Smooth muscle cell (in vitro differentiated cells): ENCODE results near the gene NXF1. TPM values are rescaled to one million over a fixed set of nuclear protein-coding genes. Genes with fewer than 3 reads are reported as not detected.
A peak's percentile ranks its signal among the peaks of the same experiment; 100 is the strongest.
"Not testable (repeated sequence)": the region's sequence is repeated elsewhere in the genome, so short reads cannot be mapped to it uniquely, and the experiment has no call there.

Experiments used
- DNase-seq: peaks from one replicate; lab custom pipeline; 2025; ENCODE audit not compliant: unreplicated experiment; lab: John Stamatoyannopoulos, UW
- H2AFZ ChIP-seq: fragments of 200-600 bp; sonication (generic); 2 replicates; pipeline ENCODE4 v1.6.0; 2016; ENCODE audit warnings: antibody characterized with exemption, low read depth, mild to moderate bottlenecking
- H3F3A ChIP-seq: fragments of 200-600 bp; sonication (generic); 2 replicates; pipeline ENCODE4 v1.6.0; 2017; ENCODE audit warnings: antibody characterized with exemption, low read depth
- H3K27ac ChIP-seq: fragments of 200-600 bp; sonication (generic); 2 replicates; pipeline ENCODE4 v1.5.1; 2016; ENCODE audit warnings: low read depth, mild to moderate bottlenecking
- H3K27me3 ChIP-seq: fragments of 200-600 bp; sonication (generic); 2 replicates; pipeline ENCODE4 v1.6.1; 2016; ENCODE audit warnings: low read depth, mild to moderate bottlenecking
- H3K36me3 ChIP-seq: fragments of 200-600 bp; sonication (generic); 2 replicates; pipeline ENCODE4 v1.5.1; 2016; ENCODE audit warnings: low read depth
- H3K4me1 ChIP-seq: fragments of 200-600 bp; sonication (generic); 2 replicates; pipeline ENCODE4 v1.5.1; 2016; ENCODE audit warnings: low read depth
- H3K4me2 ChIP-seq: fragments of 200-600 bp; sonication (generic); 2 replicates; pipeline ENCODE4 v1.6.0; 2016; ENCODE audit warnings: mild to moderate bottlenecking
- H3K4me3 ChIP-seq: fragments of 200-600 bp; sonication (generic); 2 replicates; pipeline ENCODE4 v1.5.1; 2016; ENCODE audit warnings: mild to moderate bottlenecking
- H3K79me2 ChIP-seq: fragments of 200-600 bp; sonication (generic); 2 replicates; pipeline ENCODE4 v1.6.0; 2016; ENCODE audit warnings: low read depth, mild to moderate bottlenecking
- H3K9ac ChIP-seq: fragments of 200-600 bp; sonication (generic); 2 replicates; pipeline ENCODE4 v1.6.0; 2016; ENCODE audit warnings: low read depth
- H3K9me3 ChIP-seq: fragments of 200-600 bp; sonication (generic); replicated peaks from 2 replicates; pipeline ENCODE4 v1.5.1; 2016; ENCODE audit warnings: low read depth
- H4K20me1 ChIP-seq: fragments of 200-600 bp; sonication (generic); 2 replicates; pipeline ENCODE4 v1.6.0; 2016; ENCODE audit warnings: low read depth
- WGBS: methylation state at CpG from one replicate; pipeline ENCODE4 v1.1.7; 2016; ENCODE audit warnings: low lambda C conversion rate; 5-methylcytosine and 5-hydroxymethylcytosine counted together
- polyA plus RNA-seq: library from polyadenylated mRNA; unstranded; fragments of >200 nt; fragmentation: Nextera tagmentation; extraction: Ambion mirVana; gene quantifications from 2 replicates; pipeline ENCODE4 v1.2.1, GENCODE V29; 2016
- total RNA-seq: library from RNA; depleted of rRNA; stranded (reverse); fragments of >200 nt; gene quantifications from 2 replicates; pipeline ENCODE4 v1.2.3, GENCODE V29; 2014
- TF ChIP-seq, protein P1 (sequence below): fragments of 200-600 bp; sonication (generic); IDR thresholded peaks from 2 replicates; pipeline ENCODE4 v1.5.1; 2017; ENCODE audit warnings: borderline replicate concordance, mild to moderate bottlenecking, antibody characterized with exemption; ENCODE audit not compliant: insufficient read depth, poor library complexity, severe bottlenecking

Gene NXF1
- total and polyA plus RNA-seq, 2 experiments from 2014 or later, result 33.4 to 46.5 TPM

DNA sequence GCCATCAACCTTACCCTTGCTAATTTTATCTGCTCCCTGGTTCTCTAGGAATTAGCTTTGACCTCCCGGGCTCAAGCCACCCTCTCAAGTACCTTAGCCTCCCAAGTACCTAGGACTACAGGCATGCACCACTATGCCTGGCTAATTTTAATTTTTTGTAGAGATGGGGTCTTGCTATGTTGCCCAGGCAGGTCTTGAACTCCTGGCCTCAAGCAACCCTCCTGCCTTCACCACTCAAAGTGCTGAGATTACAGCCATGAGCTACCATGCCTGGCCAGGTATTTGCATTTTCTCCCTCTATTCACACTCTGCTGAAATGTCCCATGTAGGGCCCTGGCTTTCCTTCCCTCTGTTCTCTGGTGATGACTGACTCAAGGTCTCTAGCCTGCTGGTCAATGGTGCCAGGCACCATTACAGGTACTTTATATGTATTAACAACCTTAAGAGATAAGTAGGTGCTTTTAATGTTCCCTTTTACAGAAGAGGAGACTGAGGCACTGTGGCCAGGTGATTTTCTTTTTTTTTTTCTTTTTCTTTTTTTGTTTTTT is 42.6 kb upstream of the NXF1 start:
- Histone ChIP-seq H3K9ac (no peak overlapping the region), H3K4me2 (no peak overlapping the region), H2AFZ (no peak overlapping the region), H3K9me3 (no peaks in the 10 kb centered on the region), H3K36me3 (peaks cover 8% of the 10 kb centered on the region), H4K20me1 (peaks cover 14% of the 10 kb centered on the region), H3F3A (peaks cover 31% of the 10 kb centered on the region), H3K4me1 (peaks cover 4% of the 10 kb centered on the region), H3K4me3 (no peak overlapping the region), H3K27ac (no peak overlapping the region), H3K79me2 (peaks cover 2% of the 10 kb centered on the region), H3K27me3 (no peaks in the 10 kb centered on the region)
- 94% methylated on average over 1 of the region's 1 CpG for WGBS
- no peak for DNase-seq
- TF ChIP-seq, protein P1, sequence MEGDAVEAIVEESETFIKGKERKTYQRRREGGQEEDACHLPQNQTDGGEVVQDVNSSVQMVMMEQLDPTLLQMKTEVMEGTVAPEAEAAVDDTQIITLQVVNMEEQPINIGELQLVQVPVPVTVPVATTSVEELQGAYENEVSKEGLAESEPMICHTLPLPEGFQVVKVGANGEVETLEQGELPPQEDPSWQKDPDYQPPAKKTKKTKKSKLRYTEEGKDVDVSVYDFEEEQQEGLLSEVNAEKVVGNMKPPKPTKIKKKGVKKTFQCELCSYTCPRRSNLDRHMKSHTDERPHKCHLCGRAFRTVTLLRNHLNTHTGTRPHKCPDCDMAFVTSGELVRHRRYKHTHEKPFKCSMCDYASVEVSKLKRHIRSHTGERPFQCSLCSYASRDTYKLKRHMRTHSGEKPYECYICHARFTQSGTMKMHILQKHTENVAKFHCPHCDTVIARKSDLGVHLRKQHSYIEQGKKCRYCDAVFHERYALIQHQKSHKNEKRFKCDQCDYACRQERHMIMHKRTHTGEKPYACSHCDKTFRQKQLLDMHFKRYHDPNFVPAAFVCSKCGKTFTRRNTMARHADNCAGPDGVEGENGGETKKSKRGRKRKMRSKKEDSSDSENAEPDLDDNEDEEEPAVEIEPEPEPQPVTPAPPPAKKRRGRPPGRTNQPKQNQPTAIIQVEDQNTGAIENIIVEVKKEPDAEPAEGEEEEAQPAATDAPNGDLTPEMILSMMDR, result no peak

DNA sequence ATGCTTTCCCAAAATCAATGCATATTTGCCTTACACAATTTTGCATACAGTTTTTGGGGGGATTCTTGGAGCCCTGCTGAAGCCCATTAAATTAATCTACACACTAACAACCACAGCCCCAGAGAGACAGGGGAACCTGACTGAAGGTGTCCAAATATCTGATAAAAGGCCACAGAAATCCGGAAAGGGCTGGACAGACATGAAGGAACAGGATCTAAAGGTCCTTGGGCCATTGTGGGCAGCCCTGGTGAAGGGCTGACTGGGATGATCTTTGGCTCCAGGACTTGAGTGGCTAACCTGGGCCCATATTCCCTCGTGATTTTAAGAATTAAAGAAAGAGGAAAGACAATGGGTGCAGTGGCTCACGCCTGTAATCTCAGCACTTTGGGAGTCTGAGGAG is 40.9 kb upstream of the NXF1 start:
- 96% methylated on average over 3 of the region's 3 CpGs for WGBS
- TF ChIP-seq, protein P1, result no peak

DNA sequence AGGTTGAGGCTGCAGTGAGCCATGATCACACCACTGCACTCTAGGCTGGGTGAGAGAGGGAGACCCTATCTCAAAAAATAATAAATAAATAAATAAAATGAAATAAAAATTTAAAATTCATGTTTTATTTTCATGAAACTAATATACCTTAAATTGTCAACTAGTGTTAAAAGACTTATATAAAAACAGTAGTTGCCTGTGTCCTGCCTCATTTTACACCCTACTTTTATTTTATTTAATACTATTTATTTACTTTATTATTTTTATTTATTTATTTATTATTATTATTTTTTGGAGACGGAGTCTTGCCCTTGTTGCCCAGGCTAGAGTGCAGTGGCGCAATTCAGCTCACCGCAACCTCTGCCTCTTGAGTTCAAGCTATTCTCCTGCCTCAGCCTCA is 38.9 kb upstream of the NXF1 start:
- H4K20me1 ChIP-seq, result no peaks in the 10 kb centered on the region
- peaks cover 1% of the 10 kb centered on the region for H3K79me2 ChIP-seq
- DNase-seq, result no peak
- H3K9me3 ChIP-seq, result no peaks in the 10 kb centered on the region
- peaks cover 29% of the 10 kb centered on the region for H3F3A ChIP-seq
- H2AFZ ChIP-seq, result no peak overlapping the region
- H3K4me1 ChIP-seq, result peaks cover 11% of the 10 kb centered on the region
- TF ChIP-seq, protein P1, result no peak
- no peak overlapping the region for H3K9ac ChIP-seq
- no peak overlapping the region for H3K4me3 ChIP-seq
- H3K4me2 ChIP-seq, result no peak overlapping the region
- H3K36me3 ChIP-seq, result no peaks in the 10 kb centered on the region
- WGBS, result 94% methylated on average over 3 of the region's 3 CpGs
- H3K27me3 ChIP-seq, result no peaks in the 10 kb centered on the region
- peak overlapping the region; percentile 16 for H3K27ac ChIP-seq

More for the DNA sequence above, 40.9 kb upstream of the NXF1 start:
- no peaks in the 10 kb centered on the region for H3K79me2 ChIP-seq
- H2AFZ ChIP-seq, result no peak overlapping the region
- H3K4me1 ChIP-seq, result peaks cover 11% of the 10 kb centered on the region
- H3K27me3 ChIP-seq, result no peaks in the 10 kb centered on the region
- no peak overlapping the region for H3K4me3 ChIP-seq
- no peak overlapping the region for H3K9ac ChIP-seq
- H3K9me3 ChIP-seq, result no peaks in the 10 kb centered on the region
- no peaks in the 10 kb centered on the region for H4K20me1 ChIP-seq
- no peak overlapping the region for H3K27ac ChIP-seq
- peaks cover 22% of the 10 kb centered on the region for H3F3A ChIP-seq
- no peak overlapping the region for H3K4me2 ChIP-seq
- DNase-seq, result no peak
- H3K36me3 ChIP-seq, result no peaks in the 10 kb centered on the region

DNA sequence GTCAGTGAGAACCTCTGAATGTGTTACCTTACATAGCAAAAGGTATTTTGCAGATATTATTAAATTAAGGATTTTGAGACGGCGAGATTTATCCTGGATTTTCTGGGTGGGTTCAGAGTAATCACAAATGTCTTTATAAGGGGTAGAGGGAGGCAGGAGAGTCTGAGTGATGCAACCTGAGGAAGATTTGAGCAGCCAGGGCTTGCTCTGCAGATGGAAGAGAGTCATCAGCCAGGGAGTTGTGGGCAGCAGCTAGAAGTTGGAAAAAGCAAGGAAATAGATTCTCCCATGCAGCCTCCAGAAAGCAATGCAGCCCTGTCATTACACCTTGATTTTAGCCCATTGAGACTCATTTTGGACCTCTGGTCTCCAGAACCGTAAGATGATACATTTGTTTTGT is 38.2 kb upstream of the NXF1 start:
- Histone ChIP-seq H3K4me3 (no peak overlapping the region), H3K36me3 (no peaks in the 10 kb centered on the region), H3K9me3 (no peaks in the 10 kb centered on the region), H3F3A (peaks cover 29% of the 10 kb centered on the region), H3K4me2 (no peak overlapping the region), H3K27ac (peak overlapping the region; percentile 16), H3K9ac (no peak overlapping the region), H3K27me3 (no peaks in the 10 kb centered on the region), H2AFZ (peak overlapping the region; percentile 60), H3K79me2 (peaks cover 8% of the 10 kb centered on the region), H4K20me1 (no peaks in the 10 kb centered on the region), H3K4me1 (peaks cover 11% of the 10 kb centered on the region)
- WGBS, result 87% methylated on average over 3 of the region's 3 CpGs
- no peak for DNase-seq
- TF ChIP-seq, protein P1, result no peak

DNA sequence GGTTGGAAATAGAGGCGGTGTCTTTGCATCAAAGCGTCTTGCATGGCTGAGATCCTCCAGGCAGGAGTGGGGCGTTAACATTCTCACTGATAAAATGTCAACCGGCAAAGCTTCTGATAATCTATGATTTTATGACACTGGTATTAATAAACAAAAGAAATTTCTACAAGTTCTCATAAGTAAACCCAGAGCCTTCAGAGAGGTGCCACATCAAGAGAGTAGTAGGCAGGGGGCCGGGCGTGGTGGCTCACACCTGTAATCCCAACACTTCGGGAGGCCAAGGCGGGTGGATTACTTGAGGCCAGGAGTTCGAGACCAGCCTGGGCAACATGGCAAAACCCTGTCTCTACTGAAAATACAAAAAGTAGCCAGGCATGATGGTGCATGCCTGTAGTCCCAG is 37.7 kb upstream of the NXF1 start:
- Histone ChIP-seq H3K4me3 (peak overlapping the region; percentile 58), H3K79me2 (peaks cover 14% of the 10 kb centered on the region), H3K4me1 (peaks cover 11% of the 10 kb centered on the region), H3K27ac (peak overlapping the region; percentile 100), H3F3A (peaks cover 29% of the 10 kb centered on the region), H3K9ac (peak overlapping the region; percentile 98), H3K4me2 (peak overlapping the region; percentile 91), H2AFZ (peak overlapping the region; percentile 96)
- not testable (repeated sequence) for H3K9me3 ChIP-seq, H3K27me3 ChIP-seq, DNase-seq, H4K20me1 ChIP-seq, H3K36me3 ChIP-seq
- 75% methylated on average over 9 of the region's 9 CpGs for WGBS
